Esophagus squamous epithelium (tissue), 5 donors: ENCODE data around the gene RITA1. TPM values are rescaled to one million over a fixed set of nuclear protein-coding genes. Genes with fewer than 3 reads are reported as not detected.

Source experiments
- DNase-seq: peaks from one replicate; lab custom pipeline; 2025; lab: John Stamatoyannopoulos, UW
- H3K27ac ChIP-seq, 4 donors: fragments of 200-600 bp; sonication (generic); one replicate each; pipeline ENCODE4 v1.5.1; 2016 to 2019; ENCODE audit warnings: mild to moderate bottlenecking in 1 of 4
- H3K27me3 ChIP-seq, 4 donors: fragments of 200-600 bp; sonication (generic); 1 replicate in 3 of 4; 2 replicates in 1 of 4; pipeline versions ENCODE4 v1.5.1 to v1.6.0; 2017 to 2021; ENCODE audit warnings: antibody characterized with exemption in 1 of 4
- H3K36me3 ChIP-seq, 3 donors: fragments of 200-600 bp; sonication (generic); one replicate each; pipeline ENCODE4 v1.5.1; 2016 to 2019
- H3K4me1 ChIP-seq, 3 donors: fragments of 200-600 bp; sonication (generic); one replicate each; pipeline ENCODE4 v1.5.1; 2017 to 2019
- H3K4me3 ChIP-seq, 4 donors: fragments of 200-600 bp; sonication (generic); 1 replicate in 3 of 4; 2 replicates in 1 of 4; pipeline ENCODE4 v1.5.1; 2016 to 2019; ENCODE audit warnings: mild to moderate bottlenecking in 2 of 4, moderate library complexity in 1 of 4
- H3K9me3 ChIP-seq, 3 donors: fragments of 200-600 bp; sonication (generic); one replicate each; pipeline ENCODE4 v1.5.1; 2016 to 2019
- CTCF ChIP-seq, 6 experiments: fragments of 450-650 bp in 4 of 6; fragments of 200-600 bp in 2 of 6; sonication (generic) in 2 of 6; IDR thresholded peaks; one replicate each; pipeline ENCODE4 v1.5.1; 2016 to 2019; ENCODE audit warnings: antibody characterized with exemption in 6 of 6, mild to moderate bottlenecking in 4 of 6, moderate library complexity in 4 of 6
- POLR2A ChIP-seq, 4 donors: fragments of 450-650 bp; IDR thresholded peaks; one replicate each; pipeline ENCODE4 v1.6.1; 2017; ENCODE audit warnings: antibody characterized with exemption in 4 of 4, mild to moderate bottlenecking in 4 of 4, moderate library complexity in 3 of 4
- WGBS, 2 donors: methylation state at CpG; one replicate each; pipeline ENCODE4 v1.1.5; 2018; 5-methylcytosine and 5-hydroxymethylcytosine counted together
- intact Hi-C: fragments of 100-400 bp; cut with DNase I; formaldehyde crosslinking; loops from one replicate; pipeline ENCODE4 v1.15.0; 2022
- total RNA-seq, 4 donors: library from RNA; depleted of rRNA; stranded (reverse); fragments of >200 nt; gene quantifications; one replicate each; pipeline ENCODE4 v1.1.0, GENCODE V29; 2016
- donor health status: DM: yes; HTN: yes; CAD: no.

RITA1 gene
- total RNA-seq, 4 donors from 2014 or later, result 17.0 to 30.0 (median 20.3) TPM

- TF ChIP-seq CTCF (IDR thresholded peaks at IDR 0.05) (no peak), POLR2A (IDR thresholded peaks at IDR 0.05) (no peak)
- Histone ChIP-seq H3K4me1 (peaks cover 0 to 46% (median 21%) of the 10 kb centered on the region in 3 donors), H3K9me3 (no peaks in the 10 kb centered on the region), H3K4me3 (peak overlapping the region in 3 of 4 donors; percentile 4 to 46 (median 29)), H3K27ac (no peak overlapping the region), H3K27me3 (peaks cover 0 to 61% (median 0%) of the 10 kb centered on the region in 4 donors), H3K36me3 (peaks cover 10 to 27% (median 14%) of the 10 kb centered on the region in 3 donors)
- WGBS, 2 donors, result 0 to 20% methylated on average over 3 to 4 of the region's 51 CpGs
- no peak for DNase-seq
- intact Hi-C loops, result no loop called here
These were observed 31.1 kb upstream of the RITA1 start for GRCh38 chr12:113154351-113154973.

GRCh38 chr12:113155060-113155459 lies 30.5 kb upstream of the RITA1 start:
- WGBS, 2 donors, result 75 to 76% methylated on average over 7 to 9 of the region's 12 CpGs
- peaks cover 0 to 40% (median 15%) of the 10 kb centered on the region in 3 donors for H3K4me1 ChIP-seq
- H3K27ac ChIP-seq, result no peak overlapping the region
- intact Hi-C loops, result no loop called here
- TF ChIP-seq CTCF (IDR thresholded peaks at IDR 0.05) (no peak), POLR2A (IDR thresholded peaks at IDR 0.05) (no peak)
- DNase-seq, result no peak
- no peaks in the 10 kb centered on the region for H3K9me3 ChIP-seq
- H3K27me3 ChIP-seq, result peaks cover 0 to 60% (median 0%) of the 10 kb centered on the region in 4 donors
- H3K36me3 ChIP-seq, result peaks cover 14 to 33% (median 16%) of the 10 kb centered on the region in 3 donors
- H3K4me3 ChIP-seq, result no peak overlapping the region

- no peak for DNase-seq
- intact Hi-C loops, result no loop called here
- TF ChIP-seq CTCF (IDR thresholded peaks at IDR 0.05) (no peak), POLR2A (IDR thresholded peaks at IDR 0.05) (no peak)
- Histone ChIP-seq H3K4me3 (no peak overlapping the region), H3K36me3 (peaks cover 14 to 38% (median 21%) of the 10 kb centered on the region in 3 donors), H3K4me1 (peaks cover 0 to 39% (median 15%) of the 10 kb centered on the region in 3 donors), H3K27ac (no peak overlapping the region), H3K9me3 (no peaks in the 10 kb centered on the region), H3K27me3 (peaks cover 0 to 54% (median 0%) of the 10 kb centered on the region in 4 donors)
- 40 to 46% methylated on average over 7 of the region's 7 CpGs for WGBS, 2 donors
These were observed 29.9 kb upstream of the RITA1 start for GRCh38 chr12:113155646-113156045.

- TF ChIP-seq CTCF (IDR thresholded peaks at IDR 0.05), result no peak
- TF ChIP-seq POLR2A (IDR thresholded peaks at IDR 0.05), result no peak
- no peak overlapping the region for H3K4me3 ChIP-seq
- H3K27me3 ChIP-seq, result peaks cover 0 to 37% (median 0%) of the 10 kb centered on the region in 4 donors
- no peak for DNase-seq
- peaks cover 24 to 55% (median 32%) of the 10 kb centered on the region in 3 donors for H3K36me3 ChIP-seq
- intact Hi-C loops, result no loop called here
- H3K9me3 ChIP-seq, result no peaks in the 10 kb centered on the region
- 78 to 80% methylated on average over 4 to 6 of the region's 12 CpGs for WGBS, 2 donors
- peaks cover 0 to 35% (median 15%) of the 10 kb centered on the region in 3 donors for H3K4me1 ChIP-seq
- no peak overlapping the region for H3K27ac ChIP-seq
These were observed 28.2 kb upstream of the RITA1 start for GRCh38 chr12:113157218-113157859.
